GM12874 (cell line): ENCODE measurements around the gene TAL2.
A peak's percentile ranks its signal among the peaks of the same experiment; 100 is the strongest.

Source experiments
- TF ChIP-seq, protein P1 (sequence below): IDR thresholded peaks from 2 replicates; pipeline ENCODE4 v1.5.1; 2011; ENCODE audit warnings: low read depth, mild to moderate bottlenecking, control low read depth, low read length, moderate library complexity; ENCODE audit not compliant: insufficient read depth

Gene TAL2

DNA sequence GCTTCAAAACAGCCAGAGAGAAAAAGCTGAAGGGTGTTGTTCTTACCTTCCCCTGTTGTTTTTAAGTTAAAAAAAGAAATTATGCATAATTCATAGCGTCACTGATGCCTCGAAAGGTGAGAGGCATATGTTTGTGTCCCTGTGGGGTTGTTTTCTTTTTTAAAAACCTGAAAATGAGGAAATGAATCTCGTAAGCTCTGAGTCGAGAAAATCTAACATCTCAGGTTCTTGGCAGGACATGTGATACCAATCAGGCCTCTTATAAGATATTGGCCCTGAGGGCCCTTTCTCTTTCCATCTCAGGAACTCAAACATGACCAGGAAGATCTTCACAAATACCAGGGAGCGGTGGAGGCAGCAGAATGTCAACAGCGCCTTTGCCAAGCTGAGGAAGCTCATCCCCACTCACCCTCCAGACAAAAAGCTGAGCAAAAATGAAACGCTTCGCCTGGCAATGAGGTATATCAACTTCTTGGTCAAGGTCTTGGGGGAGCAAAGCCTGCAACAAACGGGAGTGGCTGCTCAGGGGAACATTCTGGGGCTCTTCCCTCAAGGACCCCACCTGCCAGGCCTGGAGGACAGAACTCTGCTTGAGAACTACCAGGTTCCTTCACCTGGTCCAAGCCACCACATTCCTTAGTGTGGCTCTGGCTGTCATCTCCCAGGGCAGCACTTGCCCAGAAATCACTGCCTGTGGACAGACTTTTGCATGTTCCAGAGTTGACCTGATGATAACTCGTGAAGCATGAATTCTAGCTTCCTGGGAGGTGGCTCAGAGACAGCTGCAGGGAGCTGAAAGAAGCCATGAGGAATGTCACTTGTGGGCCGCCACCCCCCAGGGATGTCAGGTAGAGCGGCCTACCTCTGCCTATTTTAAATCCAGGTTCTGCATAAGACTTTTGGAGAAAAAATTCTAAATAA, at the start of gene TAL2:
Gene TAL2, plus strand, starts transcription at position 274 of the 921 bp plus-strand sequence. Its CDS starts 40 bp downstream, at position 314.
- TF ChIP-seq, protein P1, sequence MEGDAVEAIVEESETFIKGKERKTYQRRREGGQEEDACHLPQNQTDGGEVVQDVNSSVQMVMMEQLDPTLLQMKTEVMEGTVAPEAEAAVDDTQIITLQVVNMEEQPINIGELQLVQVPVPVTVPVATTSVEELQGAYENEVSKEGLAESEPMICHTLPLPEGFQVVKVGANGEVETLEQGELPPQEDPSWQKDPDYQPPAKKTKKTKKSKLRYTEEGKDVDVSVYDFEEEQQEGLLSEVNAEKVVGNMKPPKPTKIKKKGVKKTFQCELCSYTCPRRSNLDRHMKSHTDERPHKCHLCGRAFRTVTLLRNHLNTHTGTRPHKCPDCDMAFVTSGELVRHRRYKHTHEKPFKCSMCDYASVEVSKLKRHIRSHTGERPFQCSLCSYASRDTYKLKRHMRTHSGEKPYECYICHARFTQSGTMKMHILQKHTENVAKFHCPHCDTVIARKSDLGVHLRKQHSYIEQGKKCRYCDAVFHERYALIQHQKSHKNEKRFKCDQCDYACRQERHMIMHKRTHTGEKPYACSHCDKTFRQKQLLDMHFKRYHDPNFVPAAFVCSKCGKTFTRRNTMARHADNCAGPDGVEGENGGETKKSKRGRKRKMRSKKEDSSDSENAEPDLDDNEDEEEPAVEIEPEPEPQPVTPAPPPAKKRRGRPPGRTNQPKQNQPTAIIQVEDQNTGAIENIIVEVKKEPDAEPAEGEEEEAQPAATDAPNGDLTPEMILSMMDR, result no peak

DNA sequence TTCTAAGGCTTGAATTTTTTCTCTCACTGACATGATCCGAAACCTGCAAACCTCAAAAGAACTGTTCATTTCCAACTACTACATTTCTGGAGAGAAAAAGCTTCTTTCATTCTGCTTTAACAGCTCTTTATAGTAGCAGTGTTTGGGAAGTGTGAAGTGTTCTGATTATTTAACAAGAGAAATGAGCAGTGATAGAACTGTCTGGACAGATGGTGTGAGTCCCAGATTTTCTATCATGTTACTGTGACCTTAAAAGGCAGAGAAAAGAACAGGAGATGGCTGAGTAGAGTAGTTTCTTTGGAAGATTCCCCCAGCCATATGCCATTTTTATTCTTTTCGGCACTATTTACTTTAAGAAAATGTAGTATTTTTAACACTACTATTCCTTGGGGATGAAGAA, 41.3 kb upstream of the TAL2 start:
- TF ChIP-seq, protein P1, result no peak

DNA sequence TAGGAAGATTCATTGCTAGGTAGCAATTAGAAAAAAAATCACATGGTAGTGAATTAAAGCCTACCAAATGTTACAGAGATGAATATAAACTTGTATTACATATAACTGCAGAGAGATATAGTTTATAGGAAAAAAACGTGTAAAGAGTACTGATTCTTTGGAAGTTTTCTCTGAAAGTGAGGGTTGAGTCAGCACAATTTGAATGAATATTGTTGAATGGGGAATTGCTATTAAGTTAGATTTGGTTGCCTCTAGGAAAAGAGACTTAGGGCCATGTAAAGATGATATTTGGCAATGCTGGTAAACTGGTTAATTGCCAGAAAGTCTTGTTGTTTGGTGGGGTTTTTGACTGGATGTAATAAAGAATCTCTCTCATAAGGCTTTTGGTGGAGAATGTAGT, 37.2 kb upstream of the TAL2 start:
- TF ChIP-seq, protein P1, result no peak

DNA sequence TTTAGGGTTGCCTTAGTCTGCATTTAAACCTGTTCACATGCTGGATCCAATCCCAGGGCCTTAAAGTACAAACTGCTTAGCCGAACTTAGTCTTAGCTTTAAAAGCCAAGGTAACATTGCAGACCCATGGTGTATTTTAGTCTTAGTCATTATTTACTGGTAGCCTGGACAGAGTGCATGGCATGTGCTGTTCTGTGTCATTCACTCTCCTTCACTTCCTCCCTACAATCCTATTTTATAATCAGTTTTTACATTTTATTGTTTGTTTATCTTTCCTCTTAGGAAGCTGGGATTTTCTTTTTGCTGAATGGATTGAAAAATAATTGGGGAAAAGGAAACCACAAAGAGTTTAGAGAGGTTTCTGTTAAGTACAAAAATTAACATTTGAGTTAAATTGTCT, 29.4 kb upstream of the TAL2 start:
- TF ChIP-seq, protein P1, result no peak

DNA sequence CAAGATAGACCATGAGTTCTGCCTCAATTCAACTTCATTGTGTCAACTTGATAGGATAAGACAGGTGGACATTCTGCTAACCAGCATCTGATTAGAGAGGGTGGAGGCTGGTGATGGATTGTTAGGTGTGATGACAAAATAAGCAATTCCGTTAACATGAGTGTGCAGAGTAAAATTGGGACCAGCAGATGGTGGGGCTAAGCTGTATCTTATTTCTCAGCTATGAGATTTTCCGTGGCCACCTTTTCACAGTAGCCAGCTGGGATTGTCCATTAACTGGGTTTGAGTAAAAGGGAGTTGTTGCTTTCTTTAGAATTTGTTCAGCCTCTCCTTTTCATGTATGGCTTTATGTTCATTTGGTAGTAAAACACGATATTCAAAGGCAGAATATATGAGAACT, 28.8 kb upstream of the TAL2 start:
- TF ChIP-seq, protein P1, result no peak

DNA sequence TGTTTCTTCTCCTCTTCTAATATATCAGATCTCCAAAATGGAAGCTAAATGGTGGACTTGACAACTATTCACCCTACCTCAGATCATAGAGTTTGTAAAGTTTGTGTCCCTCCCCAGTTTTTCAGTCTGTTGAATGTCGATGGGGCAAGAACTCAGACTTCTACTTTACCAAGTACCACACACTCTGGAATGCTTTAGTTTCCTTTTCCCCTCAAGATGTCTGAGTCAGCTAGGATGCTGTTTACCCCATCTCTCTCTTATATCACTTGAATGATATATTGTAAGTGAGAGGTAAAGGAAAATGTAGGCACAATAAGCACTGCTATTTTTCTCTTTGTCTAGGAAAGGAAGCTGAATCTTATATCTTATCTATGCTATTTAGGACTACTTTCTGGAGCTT, 25.9 kb upstream of the TAL2 start:
- TF ChIP-seq, protein P1, result no peak

DNA sequence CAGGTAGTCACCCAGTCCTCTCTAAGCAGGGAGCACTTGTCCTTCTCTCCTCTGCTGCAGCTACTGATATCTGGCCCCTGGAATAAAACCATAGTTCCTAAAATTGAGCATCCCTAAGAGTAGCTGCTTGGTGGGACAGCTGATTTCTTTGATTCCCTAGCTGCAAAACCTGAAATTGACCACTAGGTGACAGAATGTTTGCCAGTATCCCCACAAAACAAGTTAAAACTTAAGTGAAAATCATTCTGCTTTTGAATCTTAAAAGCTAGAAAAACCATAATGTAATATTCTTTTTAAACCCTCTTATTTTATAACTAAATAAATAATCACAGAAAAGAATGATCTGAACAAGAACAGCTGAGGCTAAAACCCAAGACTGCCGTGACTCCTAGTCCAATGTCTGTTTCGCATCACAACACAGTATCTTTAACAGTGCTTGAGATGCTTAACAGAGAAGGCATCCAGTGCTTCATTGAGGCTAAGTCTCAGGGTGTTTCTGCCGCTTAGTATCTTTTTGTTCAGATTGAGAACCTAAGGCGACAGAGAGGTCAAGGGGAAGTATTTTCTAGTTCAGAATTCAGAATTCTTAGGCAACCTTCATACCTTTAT, 24.4 kb upstream of the TAL2 start:
- TF ChIP-seq, protein P1, result peak; percentile 53
